CD4-positive, alpha-beta T cell treated with Interleukin-17A for 4 hours (primary cell): Measurements from ENCODE around the gene CEMP1.

Experiments
- DNase-seq: peaks from one replicate; pipeline ENCODE4 v3.0.0-alpha.2; 2020; ENCODE audit warnings: mixed read lengths

Gene CEMP1

DNA sequence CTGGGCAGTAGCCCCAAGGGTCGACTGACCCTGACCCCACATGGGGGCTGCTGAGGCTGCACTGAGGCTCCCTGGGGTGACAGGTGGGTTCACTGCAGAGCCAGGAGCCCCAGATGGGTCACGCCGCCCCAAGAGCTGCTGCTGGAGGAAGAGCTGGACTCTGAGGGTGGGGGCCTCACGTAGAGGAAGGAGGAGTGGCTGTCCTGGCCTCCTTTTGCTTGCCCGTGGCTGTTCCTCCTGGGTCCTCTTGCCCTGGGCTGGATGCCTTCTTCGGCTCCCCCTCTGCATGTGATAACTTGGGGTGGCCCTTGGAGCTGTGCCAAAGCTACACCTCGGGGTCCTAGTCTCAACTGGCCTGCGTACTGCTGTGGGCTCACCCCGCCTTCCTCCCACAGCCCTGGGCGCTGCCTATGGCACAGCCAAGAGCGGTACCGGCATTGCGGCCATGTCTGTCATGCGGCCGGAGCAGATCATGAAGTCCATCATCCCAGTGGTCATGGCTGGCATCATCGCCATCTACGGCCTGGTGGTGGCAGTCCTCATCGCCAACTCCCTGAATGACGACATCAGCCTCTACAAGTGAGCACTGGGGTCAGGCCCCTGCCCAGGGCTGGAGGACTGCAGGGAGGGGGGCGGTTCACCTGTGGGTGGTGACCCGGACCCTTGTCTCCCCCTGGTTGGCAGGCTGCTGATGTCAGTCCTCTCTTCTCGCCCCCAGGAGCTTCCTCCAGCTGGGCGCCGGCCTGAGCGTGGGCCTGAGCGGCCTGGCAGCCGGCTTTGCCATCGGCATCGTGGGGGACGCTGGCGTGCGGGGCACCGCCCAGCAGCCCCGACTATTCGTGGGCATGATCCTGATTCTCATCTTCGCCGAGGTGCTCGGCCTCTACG lies 12.1 kb downstream of the CEMP1 start:
- DNase-seq, result no peak

DNA sequence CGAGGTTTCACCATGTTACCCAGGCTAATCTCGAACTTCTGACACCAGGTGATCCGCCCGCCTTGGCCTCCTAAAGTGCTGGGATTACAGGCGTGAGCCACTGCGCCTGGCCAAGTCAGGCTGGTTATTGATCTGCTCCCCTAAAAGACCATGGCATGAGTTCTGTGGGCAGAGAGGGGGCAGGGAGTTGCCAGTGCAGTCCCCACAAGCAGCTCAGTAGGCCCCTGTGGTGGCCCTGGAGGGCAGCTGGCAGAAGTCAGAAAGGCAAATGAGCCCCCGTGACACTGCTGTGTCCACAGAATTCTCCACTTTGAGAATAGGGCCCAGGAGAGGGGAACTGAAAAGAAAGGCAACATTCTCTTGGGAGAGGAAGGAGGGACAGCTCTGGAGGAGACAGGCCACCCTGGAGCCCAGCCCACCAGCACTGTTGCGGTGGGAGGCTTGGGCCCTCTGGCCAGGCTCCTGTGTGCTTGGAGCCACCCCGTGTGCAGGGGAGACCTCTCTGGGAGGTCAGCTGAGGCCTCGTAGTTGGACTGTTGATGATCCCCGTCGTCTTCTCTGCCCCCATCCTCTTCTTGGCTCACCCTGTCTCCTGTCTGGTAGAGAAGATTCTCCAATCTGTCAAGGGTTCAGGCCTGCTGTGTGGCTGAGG lies 13.1 kb downstream of the CEMP1 start:
- no peak for DNase-seq

DNA sequence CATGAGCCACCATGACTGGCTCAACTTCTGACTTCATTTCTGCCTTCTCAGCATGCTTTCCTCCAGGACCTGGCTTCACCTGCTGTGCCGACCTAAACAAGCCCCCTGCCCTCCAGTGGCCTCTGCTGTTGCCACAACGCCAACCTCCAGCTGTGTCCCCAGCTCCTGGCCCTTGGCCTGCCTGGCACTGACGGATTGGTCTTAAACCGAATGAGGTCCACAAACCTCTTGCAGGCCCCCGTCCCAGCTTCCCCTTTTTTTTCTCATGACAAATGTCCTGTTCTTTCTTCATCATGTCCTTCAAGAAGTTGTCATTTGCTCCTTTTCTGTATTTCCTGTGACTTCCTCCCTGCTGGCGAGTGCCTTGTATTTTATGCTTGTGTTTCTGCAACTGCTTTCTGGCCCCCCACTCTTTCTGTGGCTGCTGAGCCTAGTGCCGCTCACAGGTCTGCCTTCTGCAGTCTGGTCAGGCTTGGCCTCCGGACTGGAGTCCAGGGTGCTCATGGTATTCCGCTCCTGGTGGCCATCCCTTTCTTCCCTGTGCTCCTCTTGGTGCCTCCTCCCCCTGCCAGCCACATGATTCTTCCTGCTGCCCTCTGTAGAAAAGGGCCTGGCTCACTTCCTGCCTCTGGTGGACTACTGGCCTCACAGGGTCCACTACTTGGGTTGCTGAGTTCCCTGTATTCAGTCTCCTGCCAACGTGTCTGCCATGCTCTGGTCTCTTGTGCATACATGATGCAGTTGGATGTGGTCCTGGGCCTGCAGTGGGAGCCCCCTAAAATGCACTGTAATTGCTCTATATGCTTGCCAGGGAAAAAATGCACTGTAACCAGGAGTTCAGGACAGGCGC lies 14.6 kb downstream of the CEMP1 start:
- no peak for DNase-seq

DNA sequence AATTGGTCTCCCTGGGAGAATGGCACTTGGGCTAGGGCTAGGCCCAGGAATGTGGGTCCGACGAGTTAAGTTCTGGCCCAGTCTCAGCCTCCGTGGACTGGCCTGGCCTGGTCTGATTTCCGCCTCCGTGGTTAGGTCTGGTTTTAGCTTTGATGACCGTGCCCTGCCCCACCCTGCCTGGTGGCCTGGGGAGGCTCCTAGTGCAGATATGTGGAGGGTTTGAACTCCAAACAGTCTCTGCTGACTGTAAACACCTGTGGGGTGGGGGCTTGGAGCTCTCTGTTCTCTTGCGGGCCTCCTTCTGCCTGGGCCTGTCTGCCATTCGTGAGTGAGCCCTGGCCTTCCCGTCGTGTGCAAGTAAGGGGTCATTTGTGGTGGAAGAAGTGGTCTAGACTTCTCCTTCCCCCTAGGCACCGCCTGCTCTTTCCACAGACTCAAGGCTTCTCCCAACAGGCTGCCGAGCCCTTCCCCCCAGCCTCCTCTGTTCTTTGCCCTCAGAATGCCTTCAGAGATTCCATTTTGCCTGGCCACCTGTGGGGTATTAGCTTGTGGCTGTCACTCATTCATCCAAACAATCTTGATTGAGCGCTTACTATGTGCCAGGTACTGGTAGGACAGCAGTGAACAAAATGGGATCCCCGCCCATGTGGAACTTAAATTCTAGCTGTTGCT lies 15.9 kb downstream of the CEMP1 start:
- DNase-seq, result no peak

GRCh38 chr16:2514333-2515179 lies 16.7 kb downstream of the CEMP1 start:
- DNase-seq, result peak; percentile 40

DNA sequence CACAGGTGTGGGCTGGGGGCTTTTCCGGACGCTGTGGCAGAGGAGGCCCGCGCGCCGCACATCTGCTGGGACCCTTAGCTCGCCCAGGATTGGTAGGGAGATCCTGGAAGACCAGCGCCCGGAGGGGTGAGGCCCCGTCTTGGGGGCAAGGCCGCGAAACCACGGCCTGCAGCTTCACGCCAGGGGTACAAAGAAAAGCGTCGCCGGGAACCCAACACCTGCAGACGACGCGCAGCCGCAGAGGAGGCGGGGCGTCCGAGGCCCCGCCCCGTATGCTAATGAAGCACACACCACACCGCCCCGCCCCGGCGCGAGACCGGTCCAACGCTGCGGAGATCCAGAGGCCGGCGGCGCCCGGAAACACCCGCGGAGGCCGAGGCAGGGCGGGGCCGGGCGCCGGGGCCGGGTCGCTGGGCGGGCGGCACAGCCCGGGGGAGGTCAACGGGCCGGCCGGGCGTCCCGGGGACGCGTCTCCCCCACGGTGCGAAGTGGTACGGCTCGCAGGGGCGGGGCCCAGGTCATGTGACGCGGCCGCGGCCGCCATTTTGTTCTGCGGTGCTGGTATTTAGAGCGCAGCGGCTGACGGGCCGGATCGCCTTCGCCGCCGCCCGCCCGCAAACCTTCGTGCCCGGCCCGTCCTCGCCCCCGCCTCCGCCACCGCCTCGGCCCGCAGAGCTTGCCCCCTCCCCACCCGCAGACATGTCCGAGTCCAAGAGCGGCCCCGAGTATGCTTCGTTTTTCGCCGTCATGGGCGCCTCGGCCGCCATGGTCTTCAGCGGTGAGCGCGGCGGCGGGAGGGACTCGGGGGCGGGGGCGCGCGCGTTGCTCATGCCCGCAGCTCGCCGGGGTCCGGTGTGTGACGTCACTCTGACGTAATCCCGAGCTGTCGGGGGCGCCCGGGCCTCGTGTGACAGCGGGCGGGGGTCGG lies 17.5 kb downstream of the CEMP1 start, which contains the start of gene ATP6V0C:
Gene ATP6V0C (plus strand): TSS at position 548 of the 928 bp plus-strand sequence. CDS start 152 bp downstream, at position 700.
- DNase-seq, result peak; percentile 97

GRCh38 chr16:2512735-2513404 lies 18.3 kb downstream of the CEMP1 start:
- peak; percentile 50 for DNase-seq

DNA sequence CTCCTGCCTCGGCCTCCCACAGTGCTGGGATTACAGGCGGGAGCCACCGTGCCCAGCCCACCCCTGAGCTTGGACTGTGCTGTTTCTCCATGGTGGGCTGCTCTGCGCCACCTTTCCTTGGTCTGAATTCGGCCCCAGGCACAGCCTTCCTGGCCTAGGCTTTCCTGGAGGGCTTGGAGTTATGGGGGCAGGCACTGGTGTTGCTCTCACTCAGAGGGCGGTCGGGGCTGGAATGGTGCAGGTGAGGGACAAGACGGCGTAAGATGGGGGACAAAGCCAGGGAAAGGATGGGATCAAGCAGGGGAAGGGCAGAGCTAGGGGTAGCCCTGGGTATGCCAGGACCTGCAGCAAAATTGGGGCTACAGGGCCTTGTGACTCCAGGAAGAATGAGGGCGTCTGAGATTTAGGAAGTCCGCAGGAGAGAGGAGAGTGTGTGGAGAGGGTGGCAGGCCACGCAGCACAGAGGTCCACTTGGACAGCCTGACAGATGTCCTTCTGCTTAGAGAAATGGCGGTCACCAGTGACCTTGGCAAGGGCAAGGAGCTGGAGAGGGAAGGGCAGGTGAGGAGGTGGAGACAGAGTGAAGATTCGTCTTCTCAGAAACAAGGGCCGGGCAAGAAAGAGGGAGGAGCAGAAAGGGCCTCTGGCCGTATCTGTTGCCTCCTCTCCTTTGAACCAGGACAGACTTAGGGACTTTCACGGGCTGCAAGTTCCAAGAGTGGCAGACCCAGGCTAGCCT lies 19.0 kb downstream of the CEMP1 start:
- DNase-seq, result no peak

DNA sequence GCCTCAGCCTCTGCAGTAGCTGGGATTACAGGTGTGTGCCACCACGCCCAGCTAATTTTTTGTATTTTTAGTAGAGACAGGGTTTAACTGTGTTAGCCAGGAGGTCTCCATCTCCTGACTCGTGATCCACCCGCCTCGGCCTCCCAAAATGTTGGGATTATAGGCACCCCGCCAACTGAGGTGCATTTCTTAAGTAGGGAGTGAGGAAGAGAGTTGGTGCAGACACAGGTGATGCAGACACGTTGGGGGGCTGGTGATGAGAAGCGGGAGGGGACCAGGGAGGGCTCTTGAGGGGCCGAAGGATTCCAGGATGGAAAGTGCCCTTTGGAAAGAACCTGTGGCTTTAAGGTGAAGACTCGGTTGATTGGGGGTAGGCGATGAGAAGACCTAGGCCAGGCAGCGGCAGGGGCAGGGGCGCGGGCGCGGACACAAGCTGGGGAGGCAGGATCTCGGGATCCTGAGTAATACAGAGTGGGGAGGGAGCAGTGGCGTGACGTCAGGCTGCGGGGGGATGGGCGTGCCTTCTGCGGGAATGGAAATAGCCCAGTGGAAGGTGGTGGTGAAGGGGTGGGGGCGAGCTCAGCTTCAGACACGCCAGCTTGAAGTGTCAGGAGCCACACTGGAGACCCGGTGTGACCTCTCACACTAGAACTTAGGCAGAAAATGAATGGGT lies 19.9 kb downstream of the CEMP1 start:
- DNase-seq, result no peak

GRCh38 chr16:2508722-2509400 lies 22.3 kb downstream of the CEMP1 start:
- no peak for DNase-seq

DNA sequence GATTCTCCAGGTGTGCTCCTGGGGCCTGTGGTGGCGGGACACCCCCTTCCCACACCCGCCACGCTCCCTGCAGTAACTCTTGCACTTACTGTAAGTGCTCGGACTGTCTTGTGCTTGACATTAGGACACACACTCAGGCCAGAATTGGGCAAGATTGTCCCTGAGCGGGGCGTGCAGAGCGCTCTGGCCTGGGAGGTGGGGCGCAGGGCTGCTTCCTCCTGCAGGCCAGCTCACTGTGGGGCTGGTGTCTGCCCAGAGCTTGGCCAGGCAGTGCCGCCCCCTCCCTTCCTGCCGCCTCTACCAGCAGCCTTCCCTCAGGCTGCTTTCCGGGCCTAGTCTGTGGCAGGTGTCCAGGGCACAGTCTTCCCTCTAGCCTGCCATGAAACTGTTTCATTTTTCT lies 23.5 kb downstream of the CEMP1 start:
- DNase-seq, result no peak

GRCh38 chr16:2507052-2507659 lies 24.1 kb downstream of the CEMP1 start:
- no peak for DNase-seq

GRCh38 chr16:2505695-2506094 lies 25.5 kb downstream of the CEMP1 start:
- DNase-seq, result no peak

GRCh38 chr16:2501946-2502895 lies 29.0 kb downstream of the CEMP1 start:
- no peak for DNase-seq

- peak; percentile 86 for DNase-seq
Observed at GRCh38 chr16:2500918-2501750, 30.1 kb downstream of the CEMP1 start.
